Hair follicular keratinocyte (primary cell): ENCODE results near the gene UNC5CL. TPM values are rescaled to one million over a fixed set of nuclear protein-coding genes. Genes with fewer than 3 reads are reported as not detected.

Experiments
- total RNA-seq: library from RNA; depleted of rRNA; stranded (reverse); fragments of >200 nt; gene quantifications from 2 replicates; pipeline ENCODE4 v1.2.3, GENCODE V29; 2015

Gene UNC5CL, protein sequence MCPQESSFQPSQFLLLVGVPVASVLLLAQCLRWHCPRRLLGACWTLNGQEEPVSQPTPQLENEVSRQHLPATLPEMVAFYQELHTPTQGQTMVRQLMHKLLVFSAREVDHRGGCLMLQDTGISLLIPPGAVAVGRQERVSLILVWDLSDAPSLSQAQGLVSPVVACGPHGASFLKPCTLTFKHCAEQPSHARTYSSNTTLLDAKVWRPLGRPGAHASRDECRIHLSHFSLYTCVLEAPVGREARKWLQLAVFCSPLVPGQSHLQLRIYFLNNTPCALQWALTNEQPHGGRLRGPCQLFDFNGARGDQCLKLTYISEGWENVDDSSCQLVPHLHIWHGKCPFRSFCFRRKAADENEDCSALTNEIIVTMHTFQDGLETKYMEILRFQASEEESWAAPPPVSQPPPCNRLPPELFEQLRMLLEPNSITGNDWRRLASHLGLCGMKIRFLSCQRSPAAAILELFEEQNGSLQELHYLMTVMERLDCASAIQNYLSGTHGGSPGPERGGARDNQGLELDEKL
- 0.27 and 0.62 TPM in 2 replicates for total RNA-seq

DNA sequence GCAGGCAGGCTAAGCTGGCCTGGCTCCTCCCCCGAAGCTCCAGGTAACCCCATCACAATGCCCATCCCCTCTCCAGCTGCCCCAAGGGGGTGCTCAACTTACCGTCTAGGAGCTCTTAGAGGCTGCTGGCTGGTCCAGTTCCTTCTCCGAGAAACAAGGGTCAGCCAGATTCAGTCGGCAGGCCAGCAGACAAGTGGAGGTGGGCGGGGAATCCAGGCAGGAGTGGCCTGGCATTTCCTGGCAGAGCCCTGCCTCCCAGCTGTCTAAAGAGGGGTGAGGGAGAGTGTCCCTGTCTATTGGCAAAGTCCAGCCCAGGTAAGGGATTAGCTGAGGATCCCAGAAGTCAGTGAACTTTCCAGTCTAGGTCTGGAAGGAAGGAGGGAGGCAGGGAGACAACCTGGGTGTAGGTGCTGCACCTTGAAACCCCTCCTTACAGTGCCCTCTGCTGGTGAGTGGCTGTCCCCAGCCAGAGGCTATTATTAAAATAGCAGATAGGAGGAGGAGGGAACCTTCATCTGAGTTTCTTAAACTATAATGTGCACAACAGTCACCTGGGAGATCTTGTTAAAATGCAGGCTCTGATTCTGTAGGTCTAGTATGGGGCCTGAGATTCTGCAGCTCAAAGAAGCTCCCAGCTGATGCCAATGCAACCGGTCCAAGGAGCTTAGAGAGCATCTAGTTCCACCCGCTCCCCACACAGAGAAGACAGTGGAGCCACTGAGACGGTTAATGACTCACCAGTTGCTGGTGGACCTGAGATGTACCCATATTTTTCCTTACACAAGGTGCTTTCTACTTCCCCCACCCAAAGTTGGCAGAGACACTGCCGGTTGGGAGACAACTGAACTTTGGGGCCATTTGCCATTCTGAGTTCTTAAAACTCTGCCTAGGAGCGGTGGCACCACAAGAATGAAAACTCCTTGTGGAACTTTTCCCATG, at the start of gene UNC5CL:
Gene UNC5CL (minus strand): TSS at position 162 of the 939 bp plus-strand sequence. CDS start 4,147 bp downstream, outside the sequence.

DNA sequence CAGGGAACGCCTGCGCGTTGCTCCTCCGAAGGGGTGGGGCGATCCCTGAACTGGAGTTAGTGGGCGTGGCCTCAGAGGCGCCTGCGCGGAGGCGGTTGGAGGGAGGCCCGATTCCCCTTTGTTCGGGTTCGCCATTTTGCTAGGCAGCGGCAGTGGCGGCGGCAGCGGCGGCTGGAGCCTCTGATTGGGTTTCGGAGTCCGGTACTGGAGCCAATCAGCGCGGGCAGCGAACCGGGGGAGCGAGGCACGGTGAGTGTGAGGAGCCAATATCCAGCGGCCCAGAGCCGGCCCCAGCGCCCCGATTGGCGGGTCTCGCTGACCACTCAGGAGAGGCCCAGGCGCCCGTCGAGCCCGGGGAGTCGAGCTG, 33.8 kb upstream of the UNC5CL start, which contains the start of gene NFYA:
Gene NFYA (plus strand): TSS at position 139 of the 367 bp plus-strand sequence. CDS start 6,116 bp downstream, outside the sequence.

DNA sequence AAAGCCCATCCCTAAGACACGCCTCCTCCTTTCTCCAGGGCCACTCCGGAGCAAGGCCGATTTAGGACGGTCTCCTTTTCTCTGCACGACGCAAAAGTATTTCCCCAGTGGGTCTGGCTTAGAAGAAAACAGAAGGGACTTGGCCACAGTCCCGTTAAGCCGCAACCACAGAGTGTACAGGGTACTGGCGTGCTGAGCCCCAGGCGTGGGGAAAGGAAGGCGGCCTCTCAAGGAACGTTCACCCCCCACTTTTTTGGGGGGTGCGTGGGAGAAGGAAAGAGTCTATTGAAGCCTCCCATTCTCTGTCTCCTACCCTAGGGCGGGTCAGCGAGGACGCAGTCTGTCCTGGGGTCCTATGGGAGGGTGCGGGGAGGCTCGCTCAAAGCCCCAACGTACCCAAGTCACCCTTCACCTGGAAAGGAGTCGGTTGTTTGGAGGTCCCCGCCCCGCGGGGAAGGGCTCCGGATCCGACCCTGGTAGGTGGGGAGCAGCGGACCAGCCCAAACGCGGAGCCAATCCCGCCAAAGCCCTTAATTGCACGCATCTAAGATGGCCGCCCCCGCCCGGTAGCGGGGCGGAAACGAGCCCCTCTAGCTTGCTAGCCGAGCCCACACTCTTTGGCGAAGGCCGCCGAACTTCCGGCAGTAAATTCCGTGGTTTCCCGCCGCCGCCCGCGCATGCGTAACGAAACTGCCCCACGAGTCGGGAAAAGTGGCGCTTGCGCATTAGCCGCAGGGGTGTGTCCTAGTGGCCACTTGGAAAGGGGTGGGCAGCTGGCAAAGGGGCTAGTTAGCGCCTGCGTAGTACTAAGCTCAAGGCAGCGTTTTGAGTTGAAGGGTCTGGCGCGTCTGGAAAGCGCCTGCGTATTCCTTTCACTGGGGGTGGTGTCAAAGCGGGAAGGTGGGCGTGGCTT, 33.2 kb upstream of the UNC5CL start, which contains the start of gene OARD1:
Gene OARD1 (minus strand): TSS at position 434 of the 913 bp plus-strand sequence. CDS start 722 bp downstream, outside the sequence.

DNA sequence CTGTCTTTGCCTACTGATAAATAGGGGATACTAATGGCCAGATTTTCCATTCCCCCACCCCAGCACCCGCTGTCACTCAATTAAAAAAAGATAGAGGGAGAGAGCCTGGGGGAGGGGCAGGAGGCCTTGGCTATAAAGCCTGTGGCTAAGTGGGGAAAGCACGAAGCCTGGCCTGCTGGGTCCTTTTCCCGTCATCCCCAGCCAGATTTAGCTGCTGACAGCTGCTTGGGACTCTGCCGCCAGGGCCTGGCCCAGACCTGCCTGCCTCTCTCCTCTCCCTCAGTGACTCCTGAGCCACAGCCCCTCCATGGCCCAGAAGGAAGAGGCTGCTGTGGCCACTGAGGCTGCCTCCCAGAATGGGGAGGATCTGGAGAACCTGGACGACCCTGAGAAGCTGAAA, 14.0 kb upstream of the UNC5CL start, which contains the start of gene APOBEC2:
Gene APOBEC2 (plus strand): TSS at position 162 of the 400 bp plus-strand sequence. CDS start 146 bp downstream, at position 308.

DNA sequence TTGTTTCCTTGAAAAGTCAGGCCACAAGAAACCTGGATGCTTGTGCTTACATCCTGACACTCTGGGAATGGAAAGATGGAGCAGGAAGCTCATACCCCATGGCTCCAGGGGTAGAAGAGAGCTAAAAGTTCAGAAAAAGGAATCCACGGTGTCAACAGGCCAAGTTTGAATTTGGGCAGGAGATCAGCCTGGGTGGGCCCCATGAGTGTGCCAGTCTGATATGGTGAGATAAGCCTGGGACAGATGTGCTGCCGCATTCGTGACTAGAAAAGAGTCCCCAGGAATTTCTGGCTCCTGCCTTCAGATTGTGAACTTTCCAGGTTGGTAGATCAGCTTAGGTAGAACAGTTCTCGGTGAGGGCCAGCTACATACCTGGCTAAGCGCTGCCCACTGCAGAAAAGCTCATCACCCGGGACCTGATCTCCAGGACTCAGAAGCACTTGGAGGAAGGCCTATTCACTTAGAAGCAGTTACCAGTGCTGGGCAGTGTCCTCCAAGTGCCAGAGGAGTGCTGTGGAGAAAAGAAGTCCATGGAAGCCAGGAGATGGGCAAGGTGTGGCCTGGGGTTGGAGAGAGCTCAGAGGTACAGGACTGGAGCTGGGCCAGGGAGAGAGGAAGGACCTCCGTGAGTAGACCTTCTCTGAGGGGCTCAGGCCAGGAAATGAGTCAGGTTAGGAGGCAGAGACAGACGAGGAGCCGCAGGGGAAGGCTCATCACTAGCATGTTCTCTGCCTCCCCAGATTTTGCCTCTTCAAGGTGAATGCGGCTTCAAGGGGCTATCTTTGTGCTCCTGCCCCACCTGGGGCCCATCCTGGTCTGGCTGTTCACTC, 3.4 kb upstream of the UNC5CL start, which contains the start of gene TSPO2:
Gene TSPO2 (plus strand): TSS at position 242 of the 830 bp plus-strand sequence. CDS start 519 bp downstream, at position 761.

Other genes with a start within 250 kb of the UNC5CL start
- gene TSPO2, start 3.2 kb upstream of the UNC5CL start, total RNA-seq, result not detected in 2 replicates
- gene APOBEC2, start 14.0 kb upstream of the UNC5CL start, total RNA-seq, result not detected in 2 replicates
- 10.2 and 16.3 TPM in 2 replicates for gene OARD1, start 33.1 kb upstream of the UNC5CL start, total RNA-seq
- gene NFYA, start 33.8 kb upstream of the UNC5CL start, total RNA-seq, result 12.7 and 13.7 TPM in 2 replicates
- 0.78 TPM in 1 of 2 replicates, not detected in the other for gene TREML1, start 115.1 kb upstream of the UNC5CL start, total RNA-seq
- gene TREM2, start 123.9 kb upstream of the UNC5CL start, total RNA-seq, result 3.5 and 5.7 TPM in 2 replicates
- gene TREML2, start 161.9 kb upstream of the UNC5CL start, total RNA-seq, result 0.08 and 0.23 TPM in 2 replicates
- not detected in 2 replicates for gene TREML4, start 189.1 kb upstream of the UNC5CL start, total RNA-seq
- 0.31 TPM in 1 of 2 replicates, not detected in the other for gene TREM1, start 247.5 kb upstream of the UNC5CL start, total RNA-seq